Vagina (tissue), 2 donors: ENCODE measurements around the gene TSPAN32. TPM values are rescaled to one million over a fixed set of nuclear protein-coding genes. Genes with fewer than 3 reads are reported as not detected.
"Not testable (repeated sequence)": the region's sequence is repeated elsewhere in the genome, so short reads cannot be mapped to it uniquely, and the experiment has no call there.

ENCODE experiments used
- DNase-seq, 2 donors: peaks; one replicate each; pipeline ENCODE4 v3.0.0-alpha.2; 2017; ENCODE audit errors: extremely low spot score in 2 of 2
- H3K27ac ChIP-seq: fragments of 200-600 bp; sonication (generic); one replicate; pipeline ENCODE4 v1.5.1; 2019
- H3K27me3 ChIP-seq: fragments of 200-600 bp; sonication (generic); one replicate; pipeline ENCODE4 v1.5.1; 2019
- H3K36me3 ChIP-seq, 2 donors: fragments of 200-600 bp; sonication (generic); one replicate each; pipeline ENCODE4 v1.5.1; 2017 to 2019
- H3K4me1 ChIP-seq: fragments of 200-600 bp; sonication (generic); one replicate; pipeline ENCODE4 v1.5.1; 2019
- H3K4me3 ChIP-seq, 2 donors: fragments of 200-600 bp; sonication (generic); 1 replicate in 1 of 2; 2 replicates in 1 of 2; pipeline ENCODE4 v1.5.1; 2016 to 2019
- H3K9me3 ChIP-seq: fragments of 200-600 bp; sonication (generic); one replicate; pipeline ENCODE4 v1.5.1; 2019
- POLR2A ChIP-seq, 2 donors: fragments of 450-650 bp; IDR thresholded peaks; one replicate each; pipeline ENCODE4 v1.6.1; 2017; ENCODE audit warnings: antibody characterized with exemption in 2 of 2, mild to moderate bottlenecking in 2 of 2, moderate library complexity in 2 of 2
- POLR2AphosphoS5 ChIP-seq, 2 donors: sonication (generic); formaldehyde crosslinking; IDR thresholded peaks; one replicate each; pipeline ENCODE4 v1.9.0; 2017; ENCODE audit warnings: antibody characterized with exemption in 2 of 2, mild to moderate bottlenecking in 2 of 2, low read depth in 1 of 2; ENCODE audit not compliant: insufficient read depth in 1 of 2
- intact Hi-C: fragments of 100-400 bp; cut with DNase I; formaldehyde crosslinking; loops from one replicate; pipeline ENCODE4 v1.15.1; 2023
- total RNA-seq: library from RNA; depleted of rRNA; stranded (reverse); fragments of >200 nt; gene quantifications from one replicate; pipeline ENCODE4 v1.2.3, GENCODE V29; 2016
- TF ChIP-seq, protein P1 (sequence below), 3 experiments: fragments of 450-650 bp in 2 of 3; fragments of 200-600 bp in 1 of 3; sonication (generic) in 1 of 3; IDR thresholded peaks; one replicate each; pipeline ENCODE4 v1.5.1; 2017 to 2019; ENCODE audit warnings: antibody characterized with exemption in 3 of 3, mild to moderate bottlenecking in 2 of 3, moderate library complexity in 2 of 3

TSPAN32 gene
- total RNA-seq, 1 donor from 2014 or later, result 3.7 TPM

DNA sequence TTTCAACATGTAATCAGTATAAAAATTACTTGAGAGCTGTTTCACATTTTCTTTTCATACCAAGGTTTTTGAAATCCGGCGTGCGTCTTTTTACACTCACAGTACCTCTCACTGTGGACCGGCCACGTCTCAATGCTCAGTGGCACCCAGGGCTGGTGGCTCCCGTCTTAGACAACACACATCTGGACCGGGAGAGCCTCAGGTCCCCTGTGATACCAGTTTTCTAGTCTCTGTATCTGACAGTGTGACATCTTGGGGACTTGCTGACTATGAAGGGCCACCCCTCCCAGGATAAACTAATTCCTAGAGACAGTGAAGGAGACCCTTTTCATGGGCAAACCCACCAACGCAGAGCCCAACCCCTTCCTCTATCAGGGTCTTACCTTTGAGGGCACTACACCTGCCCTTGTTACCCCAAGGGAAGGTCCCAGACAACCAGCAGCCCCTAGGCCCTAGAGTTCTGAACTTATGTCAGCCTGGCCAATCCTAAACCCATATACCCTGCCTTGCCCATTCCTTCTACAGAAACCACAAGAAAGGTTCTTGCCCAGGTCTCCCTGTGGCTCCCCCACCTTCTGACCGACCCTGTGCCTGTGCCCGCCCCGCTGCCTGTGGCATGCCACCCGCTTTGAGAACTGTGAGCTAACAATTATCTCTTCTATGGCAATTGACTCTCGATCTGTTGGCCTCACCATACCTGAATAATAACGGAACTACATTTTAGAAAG lies 25.4 kb upstream of the TSPAN32 start:
- peak; percentile 62 to 93 for DNase-seq

DNA sequence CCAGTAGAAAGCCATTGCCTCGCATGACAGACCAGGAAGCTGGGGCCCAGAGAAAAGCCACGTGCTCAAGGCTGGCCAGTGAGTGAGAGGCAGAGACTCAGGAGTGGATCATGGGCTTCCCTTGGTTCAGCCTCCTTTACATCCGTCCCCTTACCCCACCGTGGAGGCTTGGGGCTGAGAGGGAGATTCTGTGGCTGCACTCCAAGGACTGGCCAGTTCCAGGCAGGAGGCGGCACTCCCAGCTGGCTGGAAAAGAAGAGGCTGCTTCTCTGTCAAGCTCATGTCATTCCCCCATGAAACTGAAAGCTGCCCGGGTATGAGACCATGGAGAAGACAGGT lies 24.8 kb upstream of the TSPAN32 start:
- H3K27me3 ChIP-seq, result no peaks in the 10 kb centered on the region
- H3K9me3 ChIP-seq, result no peaks in the 10 kb centered on the region
- peak in 1 of 2 donors; percentile 40 for DNase-seq
- intact Hi-C loops, result no loop called here
- H3K27ac ChIP-seq, result no peak overlapping the region
- no peak overlapping the region for H3K4me3 ChIP-seq
- TF ChIP-seq POLR2A (IDR thresholded peaks at IDR 0.05), result no peak
- H3K36me3 ChIP-seq, result no peaks in the 10 kb centered on the region
- H3K4me1 ChIP-seq, result no peaks in the 10 kb centered on the region

More for the DNA sequence above, 25.4 kb upstream of the TSPAN32 start:
- Histone ChIP-seq H3K4me3 (no peak overlapping the region), H3K9me3 (no peaks in the 10 kb centered on the region), H3K36me3 (no peaks in the 10 kb centered on the region), H3K27me3 (no peaks in the 10 kb centered on the region), H3K27ac (no peak overlapping the region), H3K4me1 (no peaks in the 10 kb centered on the region)
- intact Hi-C loops, result no loop called here
- TF ChIP-seq POLR2A (IDR thresholded peaks at IDR 0.05), result no peak
- TF ChIP-seq, protein P1, sequence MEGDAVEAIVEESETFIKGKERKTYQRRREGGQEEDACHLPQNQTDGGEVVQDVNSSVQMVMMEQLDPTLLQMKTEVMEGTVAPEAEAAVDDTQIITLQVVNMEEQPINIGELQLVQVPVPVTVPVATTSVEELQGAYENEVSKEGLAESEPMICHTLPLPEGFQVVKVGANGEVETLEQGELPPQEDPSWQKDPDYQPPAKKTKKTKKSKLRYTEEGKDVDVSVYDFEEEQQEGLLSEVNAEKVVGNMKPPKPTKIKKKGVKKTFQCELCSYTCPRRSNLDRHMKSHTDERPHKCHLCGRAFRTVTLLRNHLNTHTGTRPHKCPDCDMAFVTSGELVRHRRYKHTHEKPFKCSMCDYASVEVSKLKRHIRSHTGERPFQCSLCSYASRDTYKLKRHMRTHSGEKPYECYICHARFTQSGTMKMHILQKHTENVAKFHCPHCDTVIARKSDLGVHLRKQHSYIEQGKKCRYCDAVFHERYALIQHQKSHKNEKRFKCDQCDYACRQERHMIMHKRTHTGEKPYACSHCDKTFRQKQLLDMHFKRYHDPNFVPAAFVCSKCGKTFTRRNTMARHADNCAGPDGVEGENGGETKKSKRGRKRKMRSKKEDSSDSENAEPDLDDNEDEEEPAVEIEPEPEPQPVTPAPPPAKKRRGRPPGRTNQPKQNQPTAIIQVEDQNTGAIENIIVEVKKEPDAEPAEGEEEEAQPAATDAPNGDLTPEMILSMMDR (IDR thresholded peaks at IDR 0.05), result no peak
- TF ChIP-seq POLR2AphosphoS5 (IDR thresholded peaks at IDR 0.05; ENCODE audit: insufficient read depth in 1 of 2, low read depth in 1 of 2), result no peak

DNA sequence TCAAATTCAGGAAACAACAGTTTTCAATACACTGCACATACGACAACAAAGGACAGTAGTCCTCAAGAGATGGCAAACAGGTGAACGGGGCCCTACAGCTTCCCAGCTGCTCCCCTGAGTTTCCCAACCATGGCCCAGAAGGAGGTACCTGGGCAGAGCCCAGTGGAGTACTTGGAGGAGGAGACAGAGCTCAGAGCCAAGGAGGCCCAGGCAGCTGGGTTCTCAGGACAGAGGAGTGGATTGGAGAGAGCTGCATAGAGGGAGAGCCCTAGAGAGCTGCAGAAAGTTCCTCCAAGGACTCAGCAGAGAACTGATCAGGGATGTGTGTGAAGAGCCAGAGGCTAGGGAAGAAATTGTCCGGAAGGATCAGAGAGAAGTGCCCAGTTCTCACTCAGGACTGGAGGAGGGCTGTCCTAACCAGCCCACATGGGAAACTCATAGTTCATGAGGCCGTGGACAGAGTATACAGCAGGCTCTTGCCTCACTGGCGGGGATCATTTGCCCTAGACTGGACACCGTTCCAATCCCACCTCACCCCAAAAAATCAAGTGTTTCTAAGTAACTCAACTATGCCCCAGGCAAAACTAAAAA lies 23.8 kb upstream of the TSPAN32 start:
- Histone ChIP-seq H3K9me3 (no peaks in the 10 kb centered on the region), H3K36me3 (no peaks in the 10 kb centered on the region), H3K27ac (no peak overlapping the region), H3K4me1 (no peaks in the 10 kb centered on the region), H3K27me3 (no peaks in the 10 kb centered on the region), H3K4me3 (no peak overlapping the region)
- no peak for TF ChIP-seq POLR2AphosphoS5 (IDR thresholded peaks at IDR 0.05; ENCODE audit: insufficient read depth in 1 of 2, low read depth in 1 of 2)
- TF ChIP-seq, protein P1 (IDR thresholded peaks at IDR 0.05), result no peak
- TF ChIP-seq POLR2A (IDR thresholded peaks at IDR 0.05), result no peak
- intact Hi-C loops, result no loop called here
- peak; percentile 67 to 93 for DNase-seq

DNA sequence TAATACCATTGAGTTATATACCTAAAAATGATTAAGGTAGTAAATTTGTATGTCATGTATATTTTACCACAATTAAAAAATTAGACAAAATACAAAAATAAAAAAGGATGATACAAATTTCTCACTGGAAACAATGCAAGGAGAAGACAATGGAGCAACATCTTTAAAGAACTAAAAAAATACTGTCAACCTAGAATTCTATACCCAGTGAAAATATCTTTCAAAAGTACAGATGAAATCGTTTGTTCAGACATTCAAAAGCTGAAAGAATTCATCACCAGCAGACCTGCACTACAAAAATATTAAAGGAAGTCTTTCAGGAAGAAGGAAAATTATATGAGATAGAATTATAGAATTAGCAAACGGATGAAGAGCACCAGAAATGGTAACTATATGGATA lies 21.6 kb upstream of the TSPAN32 start:
- no peak overlapping the region for H3K27ac ChIP-seq
- H3K9me3 ChIP-seq, result no peaks in the 10 kb centered on the region
- TF ChIP-seq, protein P1 (IDR thresholded peaks at IDR 0.05), result no peak
- TF ChIP-seq POLR2A (IDR thresholded peaks at IDR 0.05) (no peak), POLR2AphosphoS5 (IDR thresholded peaks at IDR 0.05; ENCODE audit: insufficient read depth in 1 of 2, low read depth in 1 of 2) (no peak)
- H3K27me3 ChIP-seq, result no peaks in the 10 kb centered on the region
- no peak for DNase-seq
- intact Hi-C loops, result no loop called here
- no peak overlapping the region for H3K4me3 ChIP-seq
- H3K4me1 ChIP-seq, result no peaks in the 10 kb centered on the region
- H3K36me3 ChIP-seq, result no peaks in the 10 kb centered on the region

DNA sequence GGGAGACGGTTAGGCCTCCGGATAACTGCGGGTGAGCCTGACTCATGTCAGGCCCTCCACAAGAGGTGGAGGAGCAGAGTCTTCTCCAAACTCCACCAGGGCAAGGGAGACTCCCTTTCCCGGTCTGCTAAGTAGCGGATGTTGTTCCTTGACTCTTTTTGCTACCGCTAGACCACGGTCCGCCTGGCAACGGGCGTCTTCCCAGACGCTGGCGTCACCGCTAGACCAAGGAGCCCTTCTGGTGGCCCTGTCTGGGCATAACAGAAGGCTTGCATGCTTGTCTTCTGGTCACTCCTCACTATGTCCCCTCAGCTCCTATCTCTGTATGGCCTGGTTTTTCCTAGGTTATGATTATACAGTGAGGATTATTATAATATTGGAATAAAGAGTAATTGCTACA lies 15.5 kb upstream of the TSPAN32 start:
- DNase-seq, intact Hi-C loops, H3K27ac ChIP-seq, H3K4me1 ChIP-seq, H3K36me3 ChIP-seq, H3K9me3 ChIP-seq, H3K27me3 ChIP-seq, H3K4me3 ChIP-seq: not testable (repeated sequence)

DNA sequence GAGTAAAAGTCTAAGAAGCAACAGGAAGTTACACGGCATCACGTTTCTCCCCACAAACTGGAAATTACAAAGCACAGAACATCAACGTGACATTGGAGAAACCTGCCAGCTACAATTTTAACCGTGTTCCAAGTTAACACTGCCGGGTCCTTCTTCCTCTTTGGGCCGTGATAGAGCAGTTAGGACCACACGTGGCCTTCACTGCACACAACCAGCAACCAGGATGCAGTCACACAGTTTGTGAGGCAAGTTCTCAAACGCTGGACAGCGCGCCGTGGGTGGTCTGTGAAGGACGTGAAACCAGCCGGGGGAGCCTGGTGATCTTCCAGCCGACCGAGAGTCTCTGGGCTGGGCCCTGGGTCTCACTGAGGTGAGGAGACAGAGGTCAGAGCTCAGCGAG lies 14.7 kb upstream of the TSPAN32 start:
- Histone ChIP-seq H3K4me3 (no peak overlapping the region), H3K36me3 (no peaks in the 10 kb centered on the region), H3K4me1 (no peaks in the 10 kb centered on the region), H3K27ac (no peak overlapping the region), H3K9me3 (no peaks in the 10 kb centered on the region), H3K27me3 (no peaks in the 10 kb centered on the region)
- DNase-seq, result no peak
- TF ChIP-seq POLR2AphosphoS5 (IDR thresholded peaks at IDR 0.05; ENCODE audit: insufficient read depth in 1 of 2, low read depth in 1 of 2), result no peak
- no peak for TF ChIP-seq POLR2A (IDR thresholded peaks at IDR 0.05)
- TF ChIP-seq, protein P1 (IDR thresholded peaks at IDR 0.05), result no peak
- intact Hi-C loops, result no loop called here
